PC-3 (cell line): ENCODE results near the gene APBB2.

ENCODE experiments used
- EZH2 ChIP-seq: fragments of 300-600 bp; sonication (generic); IDR thresholded peaks from one replicate; pipeline ENCODE4 v1.6.1; 2017; ENCODE audit warnings: antibody characterized with exemption, mild to moderate bottlenecking, low read length; ENCODE audit not compliant: unreplicated experiment
- EZH2phosphoT487 ChIP-seq: fragments of 300-600 bp; sonication (generic); IDR thresholded peaks from 2 replicates; pipeline ENCODE4 v1.6.1; 2018; ENCODE audit warnings: mild to moderate bottlenecking, antibody characterized with exemption, low read length, borderline replicate concordance
- TF ChIP-seq, protein P1 (sequence below): fragments of 300-600 bp; sonication (generic); conservative IDR thresholded peaks from 2 replicates; pipeline ENCODE4 v1.5.1; 2017; ENCODE audit warnings: antibody characterized with exemption, low read depth, mild to moderate bottlenecking, low read length

DNA sequence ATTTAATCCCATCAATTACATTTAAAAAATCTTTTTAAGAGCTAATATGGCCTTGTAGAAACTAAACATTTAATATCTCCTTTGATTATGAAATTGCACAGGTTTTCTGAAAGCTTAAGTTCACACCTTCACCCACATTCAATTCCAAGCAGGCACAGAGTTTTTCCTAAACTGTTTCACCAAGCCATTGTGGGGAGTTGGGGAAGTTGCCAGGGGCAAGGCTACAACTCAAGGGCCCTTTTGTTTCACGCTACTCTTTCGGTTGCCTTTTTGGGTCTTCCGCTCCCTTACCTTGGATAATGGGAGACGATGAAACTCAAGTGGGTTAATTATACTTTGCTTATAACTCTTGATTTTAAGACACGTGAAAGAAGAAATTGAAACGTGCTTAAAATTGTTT lies 33.3 kb downstream of the APBB2 start:
- no peak for TF ChIP-seq EZH2phosphoT487
- TF ChIP-seq, protein P1, sequence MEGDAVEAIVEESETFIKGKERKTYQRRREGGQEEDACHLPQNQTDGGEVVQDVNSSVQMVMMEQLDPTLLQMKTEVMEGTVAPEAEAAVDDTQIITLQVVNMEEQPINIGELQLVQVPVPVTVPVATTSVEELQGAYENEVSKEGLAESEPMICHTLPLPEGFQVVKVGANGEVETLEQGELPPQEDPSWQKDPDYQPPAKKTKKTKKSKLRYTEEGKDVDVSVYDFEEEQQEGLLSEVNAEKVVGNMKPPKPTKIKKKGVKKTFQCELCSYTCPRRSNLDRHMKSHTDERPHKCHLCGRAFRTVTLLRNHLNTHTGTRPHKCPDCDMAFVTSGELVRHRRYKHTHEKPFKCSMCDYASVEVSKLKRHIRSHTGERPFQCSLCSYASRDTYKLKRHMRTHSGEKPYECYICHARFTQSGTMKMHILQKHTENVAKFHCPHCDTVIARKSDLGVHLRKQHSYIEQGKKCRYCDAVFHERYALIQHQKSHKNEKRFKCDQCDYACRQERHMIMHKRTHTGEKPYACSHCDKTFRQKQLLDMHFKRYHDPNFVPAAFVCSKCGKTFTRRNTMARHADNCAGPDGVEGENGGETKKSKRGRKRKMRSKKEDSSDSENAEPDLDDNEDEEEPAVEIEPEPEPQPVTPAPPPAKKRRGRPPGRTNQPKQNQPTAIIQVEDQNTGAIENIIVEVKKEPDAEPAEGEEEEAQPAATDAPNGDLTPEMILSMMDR: no peak
- TF ChIP-seq EZH2: no peak
